LNCAP (cell line): ENCODE data around the gene LTB4R2.

ENCODE experiments used
- TF ChIP-seq, protein P1 (sequence below): fragments of 450-650 bp; IDR thresholded peaks from 2 replicates; pipeline ENCODE4 v1.5.1; 2017; ENCODE audit warnings: mild to moderate bottlenecking

Gene LTB4R2

DNA sequence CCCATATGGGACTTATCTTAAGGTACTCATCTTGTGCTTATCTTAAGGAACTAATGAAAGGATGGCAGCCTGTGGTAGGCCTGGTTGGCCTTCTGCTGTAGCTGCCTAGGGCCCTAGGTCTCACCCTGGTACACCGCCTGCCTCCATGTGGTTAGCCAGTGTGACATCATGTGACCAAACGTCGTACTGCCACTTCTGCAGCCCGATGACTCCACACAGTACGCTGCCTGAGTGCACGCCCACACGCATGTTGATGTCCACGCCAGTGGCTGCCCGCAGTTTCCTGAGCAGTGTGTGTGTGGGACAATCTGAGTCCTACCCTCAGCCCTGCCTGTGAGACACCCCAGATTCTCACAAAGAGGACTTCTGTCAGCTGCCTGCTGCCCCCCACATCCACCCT, 19.8 kb downstream of the LTB4R2 start:
- TF ChIP-seq, protein P1, sequence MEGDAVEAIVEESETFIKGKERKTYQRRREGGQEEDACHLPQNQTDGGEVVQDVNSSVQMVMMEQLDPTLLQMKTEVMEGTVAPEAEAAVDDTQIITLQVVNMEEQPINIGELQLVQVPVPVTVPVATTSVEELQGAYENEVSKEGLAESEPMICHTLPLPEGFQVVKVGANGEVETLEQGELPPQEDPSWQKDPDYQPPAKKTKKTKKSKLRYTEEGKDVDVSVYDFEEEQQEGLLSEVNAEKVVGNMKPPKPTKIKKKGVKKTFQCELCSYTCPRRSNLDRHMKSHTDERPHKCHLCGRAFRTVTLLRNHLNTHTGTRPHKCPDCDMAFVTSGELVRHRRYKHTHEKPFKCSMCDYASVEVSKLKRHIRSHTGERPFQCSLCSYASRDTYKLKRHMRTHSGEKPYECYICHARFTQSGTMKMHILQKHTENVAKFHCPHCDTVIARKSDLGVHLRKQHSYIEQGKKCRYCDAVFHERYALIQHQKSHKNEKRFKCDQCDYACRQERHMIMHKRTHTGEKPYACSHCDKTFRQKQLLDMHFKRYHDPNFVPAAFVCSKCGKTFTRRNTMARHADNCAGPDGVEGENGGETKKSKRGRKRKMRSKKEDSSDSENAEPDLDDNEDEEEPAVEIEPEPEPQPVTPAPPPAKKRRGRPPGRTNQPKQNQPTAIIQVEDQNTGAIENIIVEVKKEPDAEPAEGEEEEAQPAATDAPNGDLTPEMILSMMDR: no peak

DNA sequence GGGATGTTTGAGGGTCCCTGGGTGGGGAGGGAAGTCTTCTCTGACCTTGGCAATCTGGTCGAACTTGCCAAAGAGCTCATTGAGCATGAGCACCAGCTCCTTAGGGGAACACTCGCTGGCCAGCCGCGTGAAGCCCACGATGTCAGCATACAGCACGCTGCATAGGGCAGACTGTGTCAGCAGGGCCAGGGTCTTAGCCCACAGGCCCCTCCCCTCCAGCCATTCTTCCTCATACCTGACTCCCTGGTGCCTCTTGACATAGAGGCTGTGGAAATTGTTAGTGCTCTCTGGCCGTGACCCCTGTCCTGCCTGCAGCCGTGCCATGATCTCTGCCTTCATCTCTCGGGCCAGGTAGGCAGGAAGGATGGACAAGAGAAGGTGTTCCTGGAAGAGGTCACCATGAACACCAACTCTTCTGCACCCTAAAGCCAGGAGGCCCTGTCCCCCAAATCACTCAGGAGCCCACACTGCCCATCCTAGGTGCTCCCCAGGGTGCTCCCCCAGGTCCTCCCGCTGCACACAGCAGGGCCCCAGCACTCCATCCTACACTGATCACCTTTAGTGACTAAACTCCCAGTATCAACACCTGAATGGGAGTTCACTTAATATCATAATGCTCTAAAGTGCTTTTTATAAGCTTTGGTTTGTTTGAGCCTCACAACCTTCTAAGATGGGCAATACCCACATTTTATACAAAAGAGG, 21.2 kb downstream of the LTB4R2 start:
- TF ChIP-seq, protein P1: no peak

DNA sequence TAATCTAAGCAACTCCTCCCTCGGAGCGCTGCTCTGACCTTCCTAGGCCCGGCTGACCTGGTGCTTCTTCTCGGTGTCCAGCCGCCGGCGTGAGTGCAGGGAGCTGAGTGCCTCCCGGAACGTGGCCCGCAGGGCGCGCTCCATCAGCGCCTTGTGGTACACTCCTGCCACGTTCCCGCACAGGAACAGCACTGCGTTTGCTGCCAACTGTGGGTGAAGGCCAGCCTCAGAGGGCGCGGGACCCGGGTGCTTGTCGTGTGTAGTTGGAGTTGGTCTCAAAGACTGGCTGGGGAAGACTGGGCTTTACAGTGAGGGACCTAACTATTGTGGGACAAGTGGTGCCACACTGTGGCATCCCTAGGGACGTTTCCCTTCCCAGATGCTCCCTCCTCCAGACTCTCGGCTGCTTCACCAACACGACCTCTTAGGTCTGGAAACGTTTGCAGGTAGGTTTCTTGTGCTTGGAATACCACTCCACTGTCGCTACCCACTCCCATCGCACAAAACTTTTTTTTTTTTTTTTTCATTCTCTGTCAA, 21.9 kb downstream of the LTB4R2 start:
- TF ChIP-seq, protein P1: no peak

DNA sequence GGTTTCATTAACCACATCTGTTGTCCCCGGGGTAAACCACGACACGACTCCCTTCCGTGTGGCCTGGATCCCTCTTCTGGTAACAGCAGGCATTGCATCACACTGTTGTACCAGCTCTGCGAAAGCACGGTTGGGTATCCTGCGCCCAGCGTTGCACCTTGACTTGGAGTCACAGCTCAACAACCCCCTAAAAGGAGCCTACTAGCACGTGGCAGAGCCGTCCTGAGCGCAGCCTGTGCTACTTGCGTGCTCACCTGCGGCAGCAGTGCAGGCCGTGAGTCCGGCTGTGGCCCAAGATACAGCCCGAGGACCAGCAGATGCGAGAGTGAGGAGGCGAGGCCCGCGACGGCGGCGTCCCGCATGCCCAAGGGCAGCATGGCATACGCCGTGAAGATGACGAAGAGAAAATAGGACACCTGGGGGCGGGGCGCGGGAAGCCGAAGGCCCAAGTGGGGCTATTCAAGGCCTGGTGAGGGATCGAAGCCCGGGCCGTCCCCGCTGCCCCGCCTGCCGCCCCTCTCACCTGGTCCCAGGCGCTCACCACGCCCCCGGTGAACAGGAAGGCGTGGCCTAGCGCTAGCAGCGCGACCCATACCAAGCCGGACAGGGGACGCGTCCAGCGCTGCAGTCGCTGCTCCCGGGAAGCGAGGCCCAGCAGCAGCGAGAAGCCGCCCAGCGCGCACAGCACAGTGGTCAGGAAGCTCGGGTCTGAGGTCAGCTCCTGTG, 22.5 kb downstream of the LTB4R2 start:
- TF ChIP-seq, protein P1: peak; percentile 67

DNA sequence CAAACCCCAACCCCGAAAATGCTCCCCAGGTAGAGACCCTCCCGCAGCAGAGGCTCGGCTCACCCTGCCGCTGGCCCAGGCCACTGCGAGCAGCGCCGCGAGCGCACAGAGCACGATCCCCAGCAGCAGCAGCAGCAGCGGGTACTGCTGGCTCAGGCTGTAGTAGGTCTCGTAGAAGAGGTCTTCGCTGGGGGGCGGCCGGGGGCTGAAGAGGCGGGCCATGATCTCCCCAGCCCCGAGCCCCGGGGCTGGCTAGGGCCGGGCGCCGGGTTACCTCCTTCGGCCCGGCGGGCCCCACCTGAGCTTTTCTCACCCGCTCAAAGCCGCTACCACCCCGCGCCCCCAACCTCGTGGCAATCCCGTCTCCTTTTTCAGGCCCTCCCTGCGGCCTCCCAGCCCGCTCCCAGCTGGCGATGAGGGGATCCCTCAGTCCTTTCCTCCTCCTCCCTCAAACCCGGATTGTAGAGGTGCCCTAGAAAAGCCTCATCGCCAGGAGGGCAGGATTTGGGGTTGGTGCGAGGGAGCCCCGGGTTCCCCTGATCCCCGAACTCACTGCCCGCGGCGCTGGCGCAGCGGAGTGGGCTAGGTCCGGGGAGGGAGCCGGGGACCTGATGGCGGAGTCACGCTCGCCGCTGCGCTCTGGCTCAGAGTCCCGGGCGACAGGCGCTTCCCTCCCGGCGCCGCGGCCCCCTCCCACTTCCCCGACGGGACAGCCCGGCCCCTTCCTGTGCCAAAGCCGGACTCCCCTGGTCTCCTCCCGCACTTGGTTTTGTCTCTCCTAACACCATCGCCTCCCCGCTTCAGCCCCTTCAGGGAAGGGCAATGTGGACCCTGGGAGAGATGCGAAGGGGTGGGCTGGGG, 24.7 kb downstream of the LTB4R2 start, which contains the start of gene ADCY4:
ADCY4 (minus strand) TSS at position 641 of the 861 bp plus-strand sequence; CDS start at position 222, 419 bp downstream.
- TF ChIP-seq, protein P1: no peak

DNA sequence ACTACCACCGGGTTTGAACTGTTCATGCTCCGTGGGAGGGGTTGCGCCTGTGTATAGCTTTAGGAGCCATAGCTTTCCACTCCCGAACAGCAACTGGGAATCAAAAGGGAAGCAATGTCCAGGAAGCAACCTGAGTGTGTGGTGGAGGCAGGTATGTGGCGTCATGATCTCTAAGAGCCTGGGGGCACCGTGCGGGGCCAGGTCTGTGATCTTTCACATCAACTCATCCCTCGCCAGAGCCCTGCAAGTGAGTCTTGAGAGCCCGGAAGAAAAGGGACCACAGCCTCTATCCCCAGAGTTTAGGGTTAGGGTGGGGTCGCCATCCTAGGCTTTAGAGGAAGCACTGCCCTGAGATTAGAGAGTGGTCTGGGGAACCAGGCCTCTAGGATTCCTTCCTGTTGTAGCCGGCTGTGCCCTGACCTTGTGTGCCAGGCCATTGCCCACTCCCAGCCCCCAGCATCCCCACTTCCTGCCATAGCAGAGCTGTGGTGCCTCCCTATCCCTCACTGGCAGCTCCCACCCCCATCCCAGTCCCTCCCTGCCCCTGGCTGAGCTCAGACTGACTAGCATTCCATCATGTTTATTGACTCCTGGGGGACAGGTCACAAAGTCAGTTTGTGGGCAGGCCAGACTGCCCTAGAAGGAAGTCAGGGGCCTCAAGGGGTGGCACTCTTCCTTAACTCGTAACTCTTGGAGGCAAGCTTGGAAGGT, 25.7 kb downstream of the LTB4R2 start:
- TF ChIP-seq, protein P1: no peak
